ENCODE measurements around the gene SFXN3. TPM values are rescaled to one million over a fixed set of nuclear protein-coding genes. Genes with fewer than 3 reads are reported as not detected.

The SFXN3 gene
- total RNA-seq, 1 donor from 2014 or later = 101 TPM

- Mint-ChIP-seq H3K9me3 (ENCODE audit: low read depth) (no peaks in the 10 kb centered on the region), H3K4me1 (ENCODE audit: low read depth) (peaks cover 18% of the 10 kb centered on the region), H3K36me3 (ENCODE audit: low read depth) (no peaks in the 10 kb centered on the region), H3K27me3 (ENCODE audit: low read depth) (peaks cover 22% of the 10 kb centered on the region), H3K4me3 (ENCODE audit: unreplicated experiment) (no peak overlapping the region), H3K27ac (ENCODE audit: unreplicated experiment) (no peak overlapping the region)
- DNase-seq (ENCODE audit: low spot score) = no peak
- no peak for TF ChIP-seq CTCF (IDR thresholded peaks at IDR 0.05)
Observed at GRCh38 chr10:101069441-101069840, 38.4 kb downstream of the SFXN3 start.

- H3K9me3 Mint-ChIP-seq (ENCODE audit: low read depth) = no peaks in the 10 kb centered on the region
- TF ChIP-seq CTCF (IDR thresholded peaks at IDR 0.05) = no peak
- H3K4me1 Mint-ChIP-seq (ENCODE audit: low read depth) = peaks cover 18% of the 10 kb centered on the region
- no peak overlapping the region for H3K4me3 Mint-ChIP-seq (ENCODE audit: unreplicated experiment)
- no peaks in the 10 kb centered on the region for H3K36me3 Mint-ChIP-seq (ENCODE audit: low read depth)
- no peak for DNase-seq (ENCODE audit: low spot score)
- no peak overlapping the region for H3K27ac Mint-ChIP-seq (ENCODE audit: unreplicated experiment)
- peaks cover 24% of the 10 kb centered on the region for H3K27me3 Mint-ChIP-seq (ENCODE audit: low read depth)
Observed at GRCh38 chr10:101070098-101070497, 39.1 kb downstream of the SFXN3 start.

- DNase-seq (ENCODE audit: low spot score) = no peak
- no peak for TF ChIP-seq CTCF (IDR thresholded peaks at IDR 0.05)
- no peaks in the 10 kb centered on the region for H3K36me3 Mint-ChIP-seq (ENCODE audit: low read depth)
- no peak overlapping the region for H3K4me3 Mint-ChIP-seq (ENCODE audit: unreplicated experiment)
- H3K9me3 Mint-ChIP-seq (ENCODE audit: low read depth) = no peaks in the 10 kb centered on the region
- H3K4me1 Mint-ChIP-seq (ENCODE audit: low read depth) = peaks cover 5% of the 10 kb centered on the region
- H3K27me3 Mint-ChIP-seq (ENCODE audit: low read depth) = peaks cover 37% of the 10 kb centered on the region
- H3K27ac Mint-ChIP-seq (ENCODE audit: unreplicated experiment) = no peak overlapping the region
Observed at GRCh38 chr10:101071267-101071884, 40.3 kb downstream of the SFXN3 start.

GRCh38 chr10:101071885-101072433, 40.9 kb downstream of the SFXN3 start:
- peaks cover 41% of the 10 kb centered on the region for H3K27me3 Mint-ChIP-seq (ENCODE audit: low read depth)
- H3K27ac Mint-ChIP-seq (ENCODE audit: unreplicated experiment) = no peak overlapping the region
- DNase-seq (ENCODE audit: low spot score) = no peak
- H3K36me3 Mint-ChIP-seq (ENCODE audit: low read depth) = no peaks in the 10 kb centered on the region
- H3K4me1 Mint-ChIP-seq (ENCODE audit: low read depth) = peaks cover 3% of the 10 kb centered on the region
- TF ChIP-seq CTCF (IDR thresholded peaks at IDR 0.05) = no peak
- no peaks in the 10 kb centered on the region for H3K9me3 Mint-ChIP-seq (ENCODE audit: low read depth)
- no peak overlapping the region for H3K4me3 Mint-ChIP-seq (ENCODE audit: unreplicated experiment)

- DNase-seq (ENCODE audit: low spot score) = no peak
- TF ChIP-seq CTCF (IDR thresholded peaks at IDR 0.05) = no peak
- Mint-ChIP-seq H3K9me3 (ENCODE audit: low read depth) (no peaks in the 10 kb centered on the region), H3K4me3 (ENCODE audit: unreplicated experiment) (no peak overlapping the region), H3K4me1 (ENCODE audit: low read depth) (no peaks in the 10 kb centered on the region), H3K36me3 (ENCODE audit: low read depth) (no peaks in the 10 kb centered on the region), H3K27ac (ENCODE audit: unreplicated experiment) (no peak overlapping the region), H3K27me3 (ENCODE audit: low read depth) (peaks cover 43% of the 10 kb centered on the region)
Observed at GRCh38 chr10:101072923-101073322, 41.9 kb downstream of the SFXN3 start.
